Gastroesophageal sphincter (tissue), 3 donors: ENCODE results near the gene KDM2A.

Experiments
- EP300 ChIP-seq: sonication (generic); formaldehyde crosslinking; IDR thresholded peaks from one replicate; pipeline ENCODE4 v1.6.1; 2017; ENCODE audit warnings: antibody characterized with exemption, mild to moderate bottlenecking
- POLR2A ChIP-seq, 2 donors: fragments of 450-650 bp; IDR thresholded peaks; one replicate each; pipeline ENCODE4 v1.6.1; 2017; ENCODE audit warnings: antibody characterized with exemption in 2 of 2, mild to moderate bottlenecking in 2 of 2, moderate library complexity in 1 of 2
- POLR2AphosphoS5 ChIP-seq: sonication (generic); formaldehyde crosslinking; IDR thresholded peaks from one replicate; pipeline ENCODE4 v1.6.1; 2017; ENCODE audit warnings: antibody characterized with exemption
- TF ChIP-seq, protein P1 (sequence below), 4 experiments: fragments of 200-600 bp in 2 of 4; fragments of 450-650 bp in 2 of 4; sonication (generic) in 1 of 4; IDR thresholded peaks; one replicate each; pipeline ENCODE4 v1.5.1; 2017 to 2019; ENCODE audit warnings: antibody characterized with exemption in 4 of 4, mild to moderate bottlenecking in 2 of 4, moderate library complexity in 2 of 4

DNA sequence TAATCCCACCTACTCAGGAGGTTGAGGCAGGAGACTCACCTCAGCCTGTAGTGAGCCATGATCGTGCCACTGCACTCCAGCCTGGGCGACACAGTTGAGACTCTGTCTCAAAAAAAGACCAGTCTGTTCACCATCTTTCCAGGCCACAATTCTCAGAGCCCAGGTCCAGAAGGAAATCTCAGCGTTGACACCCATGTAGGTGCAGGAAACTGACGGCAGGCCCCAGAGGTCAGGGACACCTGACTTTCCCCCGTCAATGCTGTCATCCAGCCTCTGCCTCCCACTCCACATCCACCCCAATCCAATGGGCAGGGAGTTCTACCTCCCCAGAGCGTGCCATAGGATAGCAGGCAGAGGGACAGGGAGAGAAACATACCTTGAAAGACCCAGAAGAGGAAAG lies 141.3 kb downstream of the KDM2A start:
- TF ChIP-seq, protein P1, sequence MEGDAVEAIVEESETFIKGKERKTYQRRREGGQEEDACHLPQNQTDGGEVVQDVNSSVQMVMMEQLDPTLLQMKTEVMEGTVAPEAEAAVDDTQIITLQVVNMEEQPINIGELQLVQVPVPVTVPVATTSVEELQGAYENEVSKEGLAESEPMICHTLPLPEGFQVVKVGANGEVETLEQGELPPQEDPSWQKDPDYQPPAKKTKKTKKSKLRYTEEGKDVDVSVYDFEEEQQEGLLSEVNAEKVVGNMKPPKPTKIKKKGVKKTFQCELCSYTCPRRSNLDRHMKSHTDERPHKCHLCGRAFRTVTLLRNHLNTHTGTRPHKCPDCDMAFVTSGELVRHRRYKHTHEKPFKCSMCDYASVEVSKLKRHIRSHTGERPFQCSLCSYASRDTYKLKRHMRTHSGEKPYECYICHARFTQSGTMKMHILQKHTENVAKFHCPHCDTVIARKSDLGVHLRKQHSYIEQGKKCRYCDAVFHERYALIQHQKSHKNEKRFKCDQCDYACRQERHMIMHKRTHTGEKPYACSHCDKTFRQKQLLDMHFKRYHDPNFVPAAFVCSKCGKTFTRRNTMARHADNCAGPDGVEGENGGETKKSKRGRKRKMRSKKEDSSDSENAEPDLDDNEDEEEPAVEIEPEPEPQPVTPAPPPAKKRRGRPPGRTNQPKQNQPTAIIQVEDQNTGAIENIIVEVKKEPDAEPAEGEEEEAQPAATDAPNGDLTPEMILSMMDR (IDR thresholded peaks at IDR 0.05): no peak
- TF ChIP-seq EP300 (no peak), POLR2A (IDR thresholded peaks at IDR 0.05) (no peak), POLR2AphosphoS5 (no peak)
